OCI-LY3 (cell line): ENCODE data around the gene MRTFA.
"Not testable (repeated sequence)": the region's sequence is repeated elsewhere in the genome, so short reads cannot be mapped to it uniquely, and the experiment has no call there.

ENCODE experiments used
- CTCF ChIP-seq: fragments of 200-600, 300-600 bp; sonication (generic); IDR thresholded peaks from 2 replicates; pipeline ENCODE4 v1.5.1; 2014; ENCODE audit warnings: antibody characterized with exemption, low read length, low read depth
- EZH2phosphoT487 ChIP-seq: fragments of 200-600 bp; shearing (Covaris generic); IDR thresholded peaks from 2 replicates; pipeline ENCODE4 v1.6.1; 2018; ENCODE audit warnings: antibody characterized with exemption, mixed run types, low read depth

- not testable (repeated sequence) for TF ChIP-seq CTCF, EZH2phosphoT487
Observed at GRCh38 chr22:40625281-40625680, 11.2 kb downstream of the MRTFA start.
